Measurements from ENCODE around the gene LDB3.

- TF ChIP-seq EZH2phosphoT487 (IDR thresholded peaks at IDR 0.05; ENCODE audit: borderline replicate concordance, low read length) (no peak), CTCF (conservative IDR thresholded peaks at IDR 0.05; ENCODE audit: low read depth, low read length) (no peak), EZH2 (IDR thresholded peaks at IDR 0.05; ENCODE audit: low read length, unreplicated experiment) (no peak)
Observed at GRCh38 chr10:86753051-86753450, 84.7 kb downstream of the LDB3 start.
